ENCODE data around the gene KCNK17.

GRCh38 chr6:39317256-39317655 is 3.0 kb upstream of the KCNK17 start:
- TF ChIP-seq FOXA1 (IDR thresholded peaks at IDR 0.05) (no peak), BHLHE40 (IDR thresholded peaks at IDR 0.05; ENCODE audit: borderline replicate concordance) (no peak)
